ENCODE data around the gene RGS19.
A peak's percentile ranks its signal among the peaks of the same experiment; 100 is the strongest.

Gene RGS19

DNA sequence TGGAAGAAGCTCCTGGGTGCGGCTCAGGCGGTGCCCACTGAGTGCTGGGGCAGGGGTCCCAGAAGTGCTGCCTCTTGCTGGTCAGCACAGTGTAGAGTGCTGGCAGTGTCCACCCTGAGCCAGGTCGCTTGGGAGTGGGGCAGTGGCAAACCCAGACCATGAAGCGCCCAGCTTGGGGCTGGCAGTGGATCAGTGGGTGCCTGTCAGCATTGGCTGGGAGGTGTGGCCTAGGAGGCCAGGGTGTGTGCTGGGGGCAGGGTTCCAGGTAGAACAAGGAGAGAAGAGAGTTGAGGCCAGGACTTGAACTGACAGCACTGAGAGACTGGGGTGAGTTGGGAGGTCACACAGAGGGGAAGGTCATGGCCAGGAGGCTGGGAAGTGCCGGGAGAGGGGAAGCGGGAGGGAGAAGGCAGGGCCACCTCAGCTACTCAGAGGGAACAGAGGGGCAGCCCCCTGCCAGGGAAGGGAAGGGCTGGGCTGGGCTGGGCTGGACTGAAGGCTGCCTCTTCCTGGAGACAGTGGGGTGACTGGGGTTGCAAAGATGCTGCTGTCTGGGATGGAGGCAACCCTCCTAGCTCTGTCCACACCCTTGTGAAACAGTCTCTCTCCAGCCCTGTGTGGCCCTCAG, 12.2 kb downstream of the RGS19 start:
- Mint-ChIP-seq H3K4me1 (peaks cover 36% of the 10 kb centered on the region), H3K36me3 (no peaks in the 10 kb centered on the region), H3K27ac (no peak overlapping the region), H3K27me3 (no peaks in the 10 kb centered on the region), H3K9me3 (no peaks in the 10 kb centered on the region), H3K4me3 (no peak overlapping the region)

DNA sequence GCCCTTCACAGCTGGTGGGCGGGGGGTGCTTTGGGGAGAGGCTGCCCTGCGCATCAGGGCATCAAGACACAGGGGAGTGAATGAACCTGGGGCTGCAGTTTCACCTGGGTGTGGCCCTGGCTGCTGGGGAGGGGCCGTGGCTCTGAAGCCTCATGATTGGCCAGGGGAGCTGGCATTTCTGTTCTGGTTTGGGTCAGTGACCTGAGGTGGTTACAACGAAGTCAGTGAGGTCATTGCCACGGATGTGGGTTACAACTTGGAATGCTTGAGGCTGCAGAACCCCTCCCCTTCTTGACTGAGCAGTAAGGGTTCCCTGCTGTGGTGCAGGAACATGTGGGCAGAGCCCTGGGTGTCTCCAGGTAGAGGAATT, 13.4 kb downstream of the RGS19 start:
- Mint-ChIP-seq H3K27me3 (no peaks in the 10 kb centered on the region), H3K36me3 (no peaks in the 10 kb centered on the region), H3K9me3 (no peaks in the 10 kb centered on the region), H3K4me1 (peaks cover 36% of the 10 kb centered on the region), H3K4me3 (peak overlapping the region; percentile 19), H3K27ac (peak overlapping the region; percentile 30)

DNA sequence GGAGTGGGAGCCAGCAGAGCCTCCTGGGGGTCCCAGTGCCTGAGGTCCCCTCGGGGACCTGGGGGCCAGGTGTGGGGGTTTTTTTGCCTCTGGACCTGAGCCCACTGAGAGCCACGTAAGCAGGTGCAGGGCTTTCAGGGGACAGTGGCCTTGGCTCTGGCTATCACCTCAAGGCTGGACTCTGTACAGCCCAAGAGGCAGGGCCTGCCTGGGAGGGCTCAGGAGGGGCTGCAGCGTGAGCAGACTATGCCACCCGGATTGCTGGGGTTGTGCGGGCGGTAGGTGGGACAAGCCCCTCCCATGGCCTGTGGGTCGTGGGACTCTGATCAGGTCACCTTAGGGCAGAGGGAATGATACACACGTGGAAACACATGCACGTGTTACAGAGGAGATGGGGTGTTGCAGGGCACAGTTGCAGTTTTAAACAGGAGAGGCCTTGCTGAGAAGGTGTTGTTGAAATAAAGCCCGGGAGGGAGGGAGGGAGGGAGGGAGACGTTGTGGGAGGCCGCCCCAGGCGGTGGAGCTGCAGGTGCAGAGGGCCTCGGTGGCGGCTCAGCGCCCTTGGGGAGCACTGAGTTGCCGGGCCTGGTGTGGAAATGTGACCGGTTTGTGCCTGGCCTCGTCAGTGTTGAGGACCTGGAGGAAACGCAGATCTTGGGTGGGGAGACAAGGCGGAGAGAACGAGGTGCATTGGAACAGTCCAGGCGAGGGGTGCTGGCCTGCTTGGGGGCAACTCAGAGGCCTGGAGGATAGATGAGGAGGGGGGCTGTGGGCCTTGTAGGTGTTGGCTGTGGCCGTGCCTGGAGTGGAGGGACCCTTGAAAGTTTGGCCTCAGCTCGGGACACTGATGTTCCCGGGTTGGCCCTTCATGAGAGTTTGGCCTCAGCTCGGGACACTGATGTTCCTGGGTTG, 14.0 kb downstream of the RGS19 start:
- Mint-ChIP-seq H3K4me1 (peaks cover 36% of the 10 kb centered on the region), H3K27me3 (no peaks in the 10 kb centered on the region), H3K36me3 (no peaks in the 10 kb centered on the region), H3K9me3 (no peaks in the 10 kb centered on the region), H3K4me3 (no peak overlapping the region), H3K27ac (peak overlapping the region; percentile 17)

DNA sequence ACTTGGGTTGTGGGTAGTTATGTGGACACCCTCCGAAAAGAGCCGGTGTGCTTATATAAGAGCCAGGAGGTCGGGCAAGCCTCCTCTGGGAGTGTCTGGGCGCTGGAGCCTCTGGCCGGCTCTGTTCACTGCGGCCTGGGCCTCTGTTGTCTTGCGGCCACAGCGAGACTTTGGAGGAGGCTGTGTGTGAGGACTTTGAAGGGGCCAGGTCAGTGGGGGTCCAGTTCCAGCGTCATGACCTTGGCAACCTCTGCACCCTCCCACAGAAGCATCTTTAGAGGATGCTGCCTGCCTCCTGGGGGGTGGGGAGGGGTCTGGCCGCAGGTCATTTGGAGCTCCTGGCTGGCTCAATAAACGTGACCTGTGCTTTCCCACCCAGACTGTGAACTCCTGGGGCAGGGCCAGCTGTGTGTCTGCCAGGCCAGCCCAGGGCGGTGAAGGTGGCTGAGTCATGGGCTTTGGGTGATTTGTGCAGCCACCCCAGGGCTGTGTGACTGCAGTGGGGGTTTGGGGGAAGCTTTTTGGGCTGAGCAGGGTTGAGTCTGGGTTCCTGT, 15.1 kb downstream of the RGS19 start:
- H3K36me3 Mint-ChIP-seq: no peaks in the 10 kb centered on the region

DNA sequence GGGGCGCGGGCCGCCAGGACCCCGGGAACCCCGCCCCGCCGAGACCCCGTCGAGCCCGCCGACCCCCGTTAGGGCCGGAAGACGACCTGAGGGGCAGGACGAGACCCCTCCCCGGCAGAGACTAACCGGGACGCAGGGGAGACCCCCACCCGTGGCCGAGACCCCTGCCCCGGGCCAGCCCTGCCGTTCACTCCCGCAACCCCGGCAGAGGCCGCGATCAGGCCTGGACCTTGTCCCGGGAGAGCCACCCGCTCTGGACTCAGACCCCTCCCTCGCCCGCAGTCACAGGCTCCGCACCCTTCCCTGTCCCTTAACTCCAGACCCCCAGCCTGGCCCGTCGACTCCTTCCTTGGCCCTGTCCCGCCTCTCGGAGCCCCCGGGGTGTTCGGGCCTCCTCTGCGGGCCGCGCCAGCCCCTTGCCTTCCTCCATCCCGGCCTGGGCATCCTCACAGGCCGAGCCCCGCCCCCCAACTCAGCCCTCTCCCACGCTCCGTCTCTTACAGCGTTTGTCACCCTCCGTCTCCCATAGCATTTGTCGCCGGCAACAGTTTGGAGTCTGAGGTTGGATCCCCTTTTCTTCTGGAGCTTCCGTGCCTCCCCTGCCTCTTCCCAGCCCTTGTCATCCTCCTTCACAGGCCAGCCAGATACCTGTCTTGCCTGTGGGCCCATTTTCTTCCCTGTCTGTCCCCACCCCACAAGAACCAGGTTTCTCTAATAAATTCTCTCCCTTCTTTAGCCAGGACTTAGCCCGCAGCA, 15.8 kb downstream of the RGS19 start:
- H3K27me3 Mint-ChIP-seq: no peaks in the 10 kb centered on the region
- H3K4me3 Mint-ChIP-seq: peak overlapping the region; percentile 90
- H3K4me1 Mint-ChIP-seq: peaks cover 38% of the 10 kb centered on the region
- H3K27ac Mint-ChIP-seq: peak overlapping the region; percentile 94
- H3K36me3 Mint-ChIP-seq: no peaks in the 10 kb centered on the region
- H3K9me3 Mint-ChIP-seq: no peaks in the 10 kb centered on the region

More for the DNA sequence above, 15.1 kb downstream of the RGS19 start:
- peaks cover 36% of the 10 kb centered on the region for H3K4me1 Mint-ChIP-seq
- H3K9me3 Mint-ChIP-seq: no peaks in the 10 kb centered on the region
- H3K27me3 Mint-ChIP-seq: no peaks in the 10 kb centered on the region
- H3K4me3 Mint-ChIP-seq: peak overlapping the region; percentile 90
- peak overlapping the region; percentile 94 for H3K27ac Mint-ChIP-seq

DNA sequence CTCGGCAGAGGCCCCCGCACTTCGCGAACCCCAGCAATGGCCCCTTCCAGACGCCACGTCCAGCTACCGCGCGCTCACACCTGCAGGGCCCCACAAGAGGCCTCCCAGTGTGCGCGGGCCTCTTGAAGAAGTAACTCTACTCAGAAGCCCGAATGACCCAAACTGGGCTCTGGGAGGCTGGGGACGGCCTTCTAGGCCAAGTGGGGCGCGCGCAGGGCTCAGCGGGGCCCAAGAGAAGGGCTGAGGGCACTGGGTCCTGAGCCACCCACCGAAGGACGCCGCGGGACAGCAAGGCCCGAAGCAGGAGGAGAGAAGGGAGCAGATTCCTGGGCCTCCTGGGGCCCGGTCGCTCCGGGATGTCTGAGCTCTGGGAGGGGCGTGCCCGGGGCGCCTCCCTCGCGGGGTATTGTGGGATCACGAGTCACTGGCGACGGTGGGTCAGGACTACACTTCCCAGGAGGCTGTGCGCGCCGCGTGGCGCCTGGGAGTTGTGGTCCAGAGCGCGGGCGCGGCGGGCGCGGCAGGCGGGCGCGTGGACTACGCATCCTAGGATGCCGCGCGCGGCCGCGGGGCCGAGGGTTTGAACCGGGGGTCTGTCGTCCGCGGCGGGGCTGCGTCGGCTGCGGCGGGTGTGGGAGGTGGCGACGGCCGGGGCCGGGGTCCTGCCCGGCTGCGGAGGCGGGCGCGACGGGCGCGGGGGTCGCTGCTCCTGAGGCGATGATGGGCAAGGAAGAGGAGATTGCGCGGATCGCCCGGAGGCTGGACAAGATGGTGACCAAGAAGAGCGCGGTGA, 16.5 kb downstream of the RGS19 start, which contains the start of gene TCEA2:
Gene TCEA2, plus strand, starts transcription at position 603 of the 793 bp plus-strand sequence. Its CDS starts 115 bp downstream, at position 718.
- Mint-ChIP-seq H3K27me3 (no peaks in the 10 kb centered on the region), H3K4me1 (peaks cover 45% of the 10 kb centered on the region), H3K9me3 (no peaks in the 10 kb centered on the region), H3K27ac (peak within 1 kb of the TSS; percentile 94), H3K36me3 (no peaks in the 10 kb centered on the region), H3K4me3 (peak within 1 kb of the TSS; percentile 90)

DNA sequence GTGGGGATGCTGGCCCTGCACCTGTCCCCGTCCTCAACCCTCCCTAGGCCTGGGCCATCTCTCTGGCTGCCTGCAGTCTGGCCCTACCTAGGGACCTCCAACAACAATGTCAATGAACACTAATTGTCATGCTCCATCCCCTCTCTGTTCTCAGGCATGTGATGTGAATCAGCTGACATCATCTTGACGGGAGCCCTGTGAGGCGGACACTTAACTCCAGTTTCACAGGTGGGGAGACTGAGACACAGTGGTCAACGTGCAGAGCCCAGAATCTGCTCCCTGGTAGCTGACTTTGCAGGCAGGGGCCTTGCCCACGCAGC, 17.1 kb downstream of the RGS19 start:
- no peak overlapping the region for H3K4me3 Mint-ChIP-seq
- H3K36me3 Mint-ChIP-seq: no peaks in the 10 kb centered on the region
- no peaks in the 10 kb centered on the region for H3K9me3 Mint-ChIP-seq
- peak overlapping the region; percentile 23 for H3K27ac Mint-ChIP-seq
- H3K27me3 Mint-ChIP-seq: no peaks in the 10 kb centered on the region
- peaks cover 47% of the 10 kb centered on the region for H3K4me1 Mint-ChIP-seq

DNA sequence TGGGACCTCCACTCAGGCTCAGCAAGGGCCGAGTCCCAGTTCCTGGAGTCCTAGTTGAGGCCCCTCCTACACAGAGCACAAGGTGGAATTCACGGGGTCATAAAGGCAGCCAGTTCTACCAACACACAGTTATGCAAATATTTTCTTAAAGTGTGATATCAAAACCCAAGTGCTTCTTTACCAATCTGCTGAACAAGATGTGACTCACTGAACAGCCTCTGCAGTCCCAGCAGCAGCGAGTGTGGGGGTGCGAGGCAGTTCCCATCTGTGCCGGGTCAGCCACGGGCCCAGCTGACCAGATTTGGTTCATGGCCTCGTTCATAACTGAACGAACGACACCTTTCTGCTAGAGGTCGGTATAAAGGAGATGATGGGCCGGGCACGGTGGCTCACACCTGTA, 20.8 kb downstream of the RGS19 start:
- peak overlapping the region; percentile 15 for H3K4me3 Mint-ChIP-seq
- no peaks in the 10 kb centered on the region for H3K9me3 Mint-ChIP-seq
- H3K36me3 Mint-ChIP-seq: no peaks in the 10 kb centered on the region
- no peak overlapping the region for H3K27ac Mint-ChIP-seq
- H3K4me1 Mint-ChIP-seq: peaks cover 17% of the 10 kb centered on the region
- peaks cover 1% of the 10 kb centered on the region for H3K27me3 Mint-ChIP-seq

DNA sequence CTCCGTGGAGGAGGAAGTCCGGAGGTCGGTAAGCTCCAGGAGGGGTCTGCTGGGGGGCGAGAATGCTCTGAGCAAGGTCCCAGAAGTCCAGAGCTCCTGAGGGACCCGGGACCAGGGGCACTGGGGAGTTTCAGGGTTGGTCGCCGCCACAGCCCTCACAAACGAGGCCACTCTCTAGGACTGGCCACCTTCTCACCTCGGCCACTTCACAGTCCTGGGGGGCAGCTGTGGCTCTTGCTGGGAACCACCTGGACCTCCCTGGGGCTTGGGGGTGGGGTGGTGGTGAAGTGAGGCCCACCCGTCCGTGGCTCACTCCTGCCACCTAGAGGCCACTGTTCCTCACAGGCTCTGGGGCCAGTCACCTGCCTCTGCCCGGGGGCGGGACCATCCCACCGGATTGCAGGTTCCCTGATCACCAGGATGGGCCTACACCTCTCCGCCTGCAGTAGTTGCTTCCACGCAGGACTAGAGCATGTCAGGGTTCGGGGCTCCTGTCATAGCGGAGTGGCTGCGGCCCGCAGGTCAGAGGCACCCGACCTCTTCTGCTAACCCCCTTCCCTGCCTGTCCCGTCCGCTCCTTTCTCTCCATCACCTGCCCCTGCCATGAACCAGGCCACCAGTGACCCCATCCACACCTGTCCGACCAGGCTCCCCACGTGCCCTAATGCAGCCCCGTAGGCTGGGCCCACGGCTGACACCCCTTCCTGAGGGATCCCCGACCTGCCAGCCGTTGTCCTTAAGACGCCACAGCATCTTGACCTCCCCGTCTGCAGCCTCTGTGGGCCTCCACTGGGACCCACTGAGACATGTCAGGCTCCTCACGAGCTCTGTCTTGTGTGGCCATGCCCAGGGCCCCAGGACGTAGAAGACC, 21.5 kb downstream of the RGS19 start:
- Mint-ChIP-seq H3K27me3 (peaks cover 4% of the 10 kb centered on the region), H3K4me1 (peaks cover 16% of the 10 kb centered on the region), H3K36me3 (no peaks in the 10 kb centered on the region), H3K9me3 (no peaks in the 10 kb centered on the region), H3K27ac (no peak overlapping the region), H3K4me3 (peak overlapping the region; percentile 64)

DNA sequence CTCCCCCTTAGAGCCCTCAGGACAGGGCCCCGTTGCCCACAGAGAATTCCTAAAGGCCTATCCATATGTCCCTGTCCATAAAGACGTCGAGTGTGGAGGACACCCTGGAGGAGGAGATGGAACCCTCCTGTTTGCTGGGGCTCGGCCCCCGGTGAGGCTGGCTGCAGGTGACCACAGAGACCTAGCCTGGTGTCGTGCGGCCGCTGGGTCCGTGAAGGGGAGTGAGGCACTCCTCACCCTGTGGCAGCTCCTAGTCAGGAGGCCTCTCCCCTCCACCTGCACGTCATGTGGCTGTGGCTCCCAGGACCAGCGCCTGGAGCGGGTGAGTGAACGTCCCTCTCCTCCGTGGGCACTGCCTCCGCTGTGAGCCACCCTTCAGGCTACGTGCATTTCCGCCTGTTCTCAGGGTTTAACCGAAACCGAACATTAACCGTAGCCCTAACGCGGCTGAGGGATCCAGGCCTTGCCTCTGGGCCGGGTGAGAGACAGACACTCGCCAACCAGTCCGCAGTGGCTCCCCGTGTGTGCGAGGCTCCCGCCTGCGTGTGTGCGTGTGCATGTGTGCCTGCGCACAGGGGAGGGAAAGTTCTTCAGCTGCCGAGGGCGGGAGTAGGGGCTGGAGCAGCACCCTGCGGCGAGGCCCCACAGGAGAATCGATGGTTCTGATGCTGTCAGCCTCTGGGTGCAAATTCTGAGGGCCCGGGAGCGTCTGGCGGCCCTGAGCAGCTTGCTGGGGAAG, 22.3 kb downstream of the RGS19 start:
- Mint-ChIP-seq H3K36me3 (no peaks in the 10 kb centered on the region), H3K27me3 (peaks cover 4% of the 10 kb centered on the region), H3K4me1 (peaks cover 16% of the 10 kb centered on the region), H3K27ac (no peak overlapping the region), H3K4me3 (peak overlapping the region; percentile 64), H3K9me3 (no peaks in the 10 kb centered on the region)

DNA sequence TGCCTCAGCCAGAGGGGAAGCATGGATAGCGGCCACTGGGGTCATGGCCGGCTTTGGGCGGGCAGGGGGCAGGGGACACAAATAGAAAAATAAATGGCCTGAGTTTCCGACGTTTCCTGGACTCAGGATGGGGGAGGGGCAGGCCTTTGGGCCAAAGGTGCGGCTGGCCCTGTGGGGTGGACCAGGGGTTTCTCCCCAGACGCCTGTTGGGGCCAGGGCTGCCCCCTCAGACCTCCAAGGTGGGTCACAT, 22.8 kb downstream of the RGS19 start:
- peaks cover 5% of the 10 kb centered on the region for H3K27me3 Mint-ChIP-seq
- H3K9me3 Mint-ChIP-seq: no peaks in the 10 kb centered on the region
- no peak overlapping the region for H3K27ac Mint-ChIP-seq
- H3K4me1 Mint-ChIP-seq: peaks cover 16% of the 10 kb centered on the region
- H3K36me3 Mint-ChIP-seq: no peaks in the 10 kb centered on the region
- H3K4me3 Mint-ChIP-seq: no peak overlapping the region

DNA sequence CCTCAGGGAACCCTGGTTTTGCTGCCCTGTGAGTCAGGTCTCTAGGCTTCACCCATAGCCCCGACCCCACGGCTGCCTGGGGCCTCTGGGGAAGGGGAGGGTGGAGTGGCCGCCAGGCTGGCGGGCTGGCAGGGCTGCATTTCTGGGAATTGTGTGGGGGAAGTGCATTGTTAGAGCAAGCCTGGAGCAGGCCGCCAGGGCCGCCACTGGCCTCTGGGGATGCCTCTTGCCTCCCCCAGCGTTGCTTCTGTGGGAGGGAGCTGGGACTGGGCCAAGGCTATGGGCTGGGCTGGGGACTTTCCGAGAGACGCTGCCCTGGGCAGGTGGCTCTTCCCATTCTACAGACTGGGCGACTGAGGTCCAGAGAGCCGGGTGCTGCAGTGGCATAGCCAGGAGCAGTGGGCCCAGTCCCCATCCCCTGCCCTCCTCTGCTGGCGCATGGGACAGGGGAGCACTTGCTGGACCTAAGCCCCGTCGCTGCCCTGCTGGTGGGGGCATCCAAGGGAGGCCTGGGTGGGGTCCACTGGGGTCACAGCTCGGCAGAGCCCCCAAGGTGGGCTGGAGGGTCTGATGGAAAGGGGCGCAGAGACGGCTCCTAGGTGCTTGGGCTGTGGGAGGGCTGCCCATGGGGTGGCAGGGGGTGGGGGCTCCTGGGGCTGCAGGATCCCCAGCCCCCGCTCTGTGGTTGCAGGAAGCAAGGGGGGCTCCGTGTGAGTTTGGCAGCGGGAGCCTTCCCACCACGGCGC, 23.3 kb downstream of the RGS19 start:
- H3K36me3 Mint-ChIP-seq: no peaks in the 10 kb centered on the region
- no peak overlapping the region for H3K4me3 Mint-ChIP-seq
- peaks cover 16% of the 10 kb centered on the region for H3K4me1 Mint-ChIP-seq
- H3K9me3 Mint-ChIP-seq: no peaks in the 10 kb centered on the region
- H3K27ac Mint-ChIP-seq: no peak overlapping the region
- peaks cover 5% of the 10 kb centered on the region for H3K27me3 Mint-ChIP-seq

DNA sequence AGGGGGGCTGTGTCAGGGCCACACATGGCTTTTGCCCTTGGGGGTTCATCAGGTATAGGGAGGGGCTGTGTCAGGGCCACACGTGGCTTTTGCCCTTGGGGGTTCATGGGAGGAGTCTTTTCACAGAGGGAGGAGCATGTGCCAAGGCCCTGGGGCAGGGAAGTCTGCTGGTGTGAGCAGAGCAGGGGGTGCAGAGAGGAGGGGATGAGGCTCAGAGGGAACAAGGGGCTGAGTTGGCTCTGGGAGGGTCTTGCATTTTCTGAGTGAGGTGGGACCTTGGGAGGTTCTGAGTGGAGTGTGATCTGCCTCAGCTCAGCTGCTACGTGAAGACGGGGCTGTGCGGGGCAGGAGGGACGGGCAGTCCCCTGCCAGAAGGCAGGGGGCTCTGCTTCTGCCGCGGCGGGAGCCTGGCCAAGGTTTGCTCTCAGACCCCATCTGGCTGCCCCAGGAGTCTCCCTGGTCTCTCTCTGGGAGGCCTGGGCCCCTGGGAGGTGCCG, 23.9 kb downstream of the RGS19 start:
- H3K27me3 Mint-ChIP-seq: peaks cover 5% of the 10 kb centered on the region
- H3K9me3 Mint-ChIP-seq: no peaks in the 10 kb centered on the region
- H3K4me1 Mint-ChIP-seq: peaks cover 16% of the 10 kb centered on the region
- no peak overlapping the region for H3K27ac Mint-ChIP-seq
- H3K4me3 Mint-ChIP-seq: peak overlapping the region; percentile 23
- no peaks in the 10 kb centered on the region for H3K36me3 Mint-ChIP-seq

All from activated naive CD4-positive, alpha-beta T cell treated with anti-CD3 and anti-CD28 coated beads, Interleukin-2, amount 50 U/mL, for 24 hours (primary cell).